ENCODE data around the gene CNTN4.

Gene CNTN4

GRCh38 chr3:2206536-2206935 is 107.9 kb downstream of the CNTN4 start:
- Histone ChIP-seq H3K14ac (ENCODE audit: low read length in 2 of 2) (no peak overlapping the region), H3K9me3 (ENCODE audit: control insufficient read depth, low read length) (peaks cover 10% of the 10 kb centered on the region), H2BK120ac (ENCODE audit: low read depth, low read length) (no peak overlapping the region), H3K9ac (ENCODE audit: low read length) (no peak overlapping the region), H3K4me1 (ENCODE audit: control insufficient read depth, insufficient read depth, low read depth, low read length) (no peaks in the 10 kb centered on the region), H3K27me3 (ENCODE audit: control insufficient read depth in 1 of 2, insufficient read depth in 1 of 2, low read length in 2 of 2) (no peaks in the 10 kb centered on the region), H4K8ac (ENCODE audit: low read length) (no peak overlapping the region), H3K27ac (ENCODE audit: low read length, poor library complexity, severe bottlenecking) (no peak overlapping the region), H2BK12ac (ENCODE audit: low read length in 2 of 2) (no peak overlapping the region), H4K91ac (ENCODE audit: low read length) (no peak overlapping the region), H3K18ac (ENCODE audit: low read depth in 1 of 2, low read length in 2 of 2) (no peak overlapping the region), H2BK5ac (ENCODE audit: low read depth, low read length, poor library complexity, severe bottlenecking) (no peak overlapping the region), H3K4me2 (ENCODE audit: low read length, poor library complexity, severe bottlenecking) (no peak overlapping the region), H3K23ac (ENCODE audit: low read length in 2 of 2) (no peak overlapping the region), H3K36me3 (ENCODE audit: control insufficient read depth in 1 of 2, insufficient read depth in 2 of 2, low read depth in 1 of 2, low read length in 2 of 2) (no peaks in the 10 kb centered on the region), H2BK15ac (ENCODE audit: low read depth, poor library complexity, severe bottlenecking) (no peak overlapping the region), H3K79me1 (replicated peaks; ENCODE audit: low read length, poor library complexity, severe bottlenecking) (no peaks in the 10 kb centered on the region), H2AFZ (ENCODE audit: low read depth, low read length) (no peak overlapping the region), H3K4ac (ENCODE audit: low read depth in 1 of 2, low read length in 2 of 2) (no peak overlapping the region), H2AK5ac (ENCODE audit: low read length, severe bottlenecking) (no peak overlapping the region), H3K4me3 (ENCODE audit: insufficient read depth in 1 of 2, low read depth in 1 of 2, low read length in 2 of 2) (no peak overlapping the region)
- DNase-seq = no peak
- 100% methylated on average over 1 of the region's 4 CpGs for WGBS

- Histone ChIP-seq H2BK15ac (ENCODE audit: low read depth, poor library complexity, severe bottlenecking) (no peak overlapping the region), H2AK5ac (ENCODE audit: low read length, severe bottlenecking) (no peak overlapping the region), H3K18ac (ENCODE audit: low read depth in 1 of 2, low read length in 2 of 2) (no peak overlapping the region), H2AFZ (ENCODE audit: low read depth, low read length) (no peak overlapping the region), H3K9ac (ENCODE audit: low read length) (no peak overlapping the region), H3K4me1 (ENCODE audit: control insufficient read depth, insufficient read depth, low read depth, low read length) (no peaks in the 10 kb centered on the region), H2BK120ac (ENCODE audit: low read depth, low read length) (no peak overlapping the region), H3K36me3 (ENCODE audit: control insufficient read depth in 1 of 2, insufficient read depth in 2 of 2, low read depth in 1 of 2, low read length in 2 of 2) (no peaks in the 10 kb centered on the region), H3K27me3 (ENCODE audit: control insufficient read depth in 1 of 2, insufficient read depth in 1 of 2, low read length in 2 of 2) (no peaks in the 10 kb centered on the region), H2BK5ac (ENCODE audit: low read depth, low read length, poor library complexity, severe bottlenecking) (no peak overlapping the region), H3K9me3 (ENCODE audit: control insufficient read depth, low read length) (peaks cover 11% of the 10 kb centered on the region), H3K23ac (ENCODE audit: low read length in 2 of 2) (no peak overlapping the region), H3K4me2 (ENCODE audit: low read length, poor library complexity, severe bottlenecking) (no peak overlapping the region), H3K4me3 (ENCODE audit: insufficient read depth in 1 of 2, low read depth in 1 of 2, low read length in 2 of 2) (no peak overlapping the region), H3K79me1 (replicated peaks; ENCODE audit: low read length, poor library complexity, severe bottlenecking) (no peaks in the 10 kb centered on the region), H2BK12ac (ENCODE audit: low read length in 2 of 2) (no peak overlapping the region), H3K4ac (ENCODE audit: low read depth in 1 of 2, low read length in 2 of 2) (no peak overlapping the region), H3K14ac (ENCODE audit: low read length in 2 of 2) (no peak overlapping the region), H3K27ac (ENCODE audit: low read length, poor library complexity, severe bottlenecking) (no peak overlapping the region), H4K91ac (ENCODE audit: low read length) (no peak overlapping the region), H4K8ac (ENCODE audit: low read length) (no peak overlapping the region)
- peak; percentile 60 for DNase-seq
- no CpG with 5 or more reads among the region's 2 CpGs for WGBS
These were observed 112.9 kb downstream of the CNTN4 start for GRCh38 chr3:2211568-2211967.

- no peak overlapping the region for H3K18ac ChIP-seq (ENCODE audit: low read depth in 1 of 2, low read length in 2 of 2)
- DNase-seq = no peak
- 94% methylated on average over 3 of the region's 3 CpGs for WGBS
These were observed 113.5 kb downstream of the CNTN4 start for GRCh38 chr3:2212206-2212605.

GRCh38 chr3:2218375-2218774 is 119.7 kb downstream of the CNTN4 start:
- H3K27me3 ChIP-seq (ENCODE audit: control insufficient read depth in 1 of 2, insufficient read depth in 1 of 2, low read length in 2 of 2) = no peaks in the 10 kb centered on the region
- 94% methylated on average over 2 of the region's 4 CpGs for WGBS
- H3K4me3 ChIP-seq (ENCODE audit: insufficient read depth in 1 of 2, low read depth in 1 of 2, low read length in 2 of 2) = no peak overlapping the region
- H3K9ac ChIP-seq (ENCODE audit: low read length) = no peak overlapping the region
- H3K36me3 ChIP-seq (ENCODE audit: control insufficient read depth in 1 of 2, insufficient read depth in 2 of 2, low read depth in 1 of 2, low read length in 2 of 2) = no peaks in the 10 kb centered on the region
- H2BK15ac ChIP-seq (ENCODE audit: low read depth, poor library complexity, severe bottlenecking) = no peak overlapping the region
- H3K9me3 ChIP-seq (ENCODE audit: control insufficient read depth, low read length) = peaks cover 24% of the 10 kb centered on the region
- no peak overlapping the region for H3K27ac ChIP-seq (ENCODE audit: low read length, poor library complexity, severe bottlenecking)
- no peak overlapping the region for H3K4ac ChIP-seq (ENCODE audit: low read depth in 1 of 2, low read length in 2 of 2)
- no peak overlapping the region for H2BK12ac ChIP-seq (ENCODE audit: low read length in 2 of 2)
- no peaks in the 10 kb centered on the region for H3K4me1 ChIP-seq (ENCODE audit: control insufficient read depth, insufficient read depth, low read depth, low read length)
- no peak overlapping the region for H2AFZ ChIP-seq (ENCODE audit: low read depth, low read length)
- no peak overlapping the region for H3K23ac ChIP-seq (ENCODE audit: low read length in 2 of 2)
- no peak for DNase-seq
- no peak overlapping the region for H2BK120ac ChIP-seq (ENCODE audit: low read depth, low read length)
- no peak overlapping the region for H2BK5ac ChIP-seq (ENCODE audit: low read depth, low read length, poor library complexity, severe bottlenecking)
- H4K91ac ChIP-seq (ENCODE audit: low read length) = no peak overlapping the region
- H3K18ac ChIP-seq (ENCODE audit: low read depth in 1 of 2, low read length in 2 of 2) = no peak overlapping the region
- no peak overlapping the region for H2AK5ac ChIP-seq (ENCODE audit: low read length, severe bottlenecking)
- H3K79me1 ChIP-seq (replicated peaks; ENCODE audit: low read length, poor library complexity, severe bottlenecking) = no peaks in the 10 kb centered on the region
- H3K14ac ChIP-seq (ENCODE audit: low read length in 2 of 2) = no peak overlapping the region
- H3K4me2 ChIP-seq (ENCODE audit: low read length, poor library complexity, severe bottlenecking) = no peak overlapping the region
- no peak overlapping the region for H4K8ac ChIP-seq (ENCODE audit: low read length)

More at GRCh38 chr3:2212206-2212605, 113.5 kb downstream of the CNTN4 start:
- no peak overlapping the region for H4K91ac ChIP-seq (ENCODE audit: low read length)
- H2BK15ac ChIP-seq (ENCODE audit: low read depth, poor library complexity, severe bottlenecking) = no peak overlapping the region
- H3K27me3 ChIP-seq (ENCODE audit: control insufficient read depth in 1 of 2, insufficient read depth in 1 of 2, low read length in 2 of 2) = no peaks in the 10 kb centered on the region
- H2BK12ac ChIP-seq (ENCODE audit: low read length in 2 of 2) = no peak overlapping the region
- H4K8ac ChIP-seq (ENCODE audit: low read length) = no peak overlapping the region
- H2BK120ac ChIP-seq (ENCODE audit: low read depth, low read length) = no peak overlapping the region
- H3K23ac ChIP-seq (ENCODE audit: low read length in 2 of 2) = no peak overlapping the region
- H3K4ac ChIP-seq (ENCODE audit: low read depth in 1 of 2, low read length in 2 of 2) = no peak overlapping the region
- H3K36me3 ChIP-seq (ENCODE audit: control insufficient read depth in 1 of 2, insufficient read depth in 2 of 2, low read depth in 1 of 2, low read length in 2 of 2) = no peaks in the 10 kb centered on the region
- H2AFZ ChIP-seq (ENCODE audit: low read depth, low read length) = no peak overlapping the region
- no peaks in the 10 kb centered on the region for H3K4me1 ChIP-seq (ENCODE audit: control insufficient read depth, insufficient read depth, low read depth, low read length)
- no peak overlapping the region for H2AK5ac ChIP-seq (ENCODE audit: low read length, severe bottlenecking)
- H3K79me1 ChIP-seq (replicated peaks; ENCODE audit: low read length, poor library complexity, severe bottlenecking) = no peaks in the 10 kb centered on the region
- H3K4me3 ChIP-seq (ENCODE audit: insufficient read depth in 1 of 2, low read depth in 1 of 2, low read length in 2 of 2) = no peak overlapping the region
- no peak overlapping the region for H3K14ac ChIP-seq (ENCODE audit: low read length in 2 of 2)
- no peak overlapping the region for H3K27ac ChIP-seq (ENCODE audit: low read length, poor library complexity, severe bottlenecking)
- H3K9ac ChIP-seq (ENCODE audit: low read length) = no peak overlapping the region
- no peak overlapping the region for H2BK5ac ChIP-seq (ENCODE audit: low read depth, low read length, poor library complexity, severe bottlenecking)
- no peak overlapping the region for H3K4me2 ChIP-seq (ENCODE audit: low read length, poor library complexity, severe bottlenecking)
- peaks cover 16% of the 10 kb centered on the region for H3K9me3 ChIP-seq (ENCODE audit: control insufficient read depth, low read length)
